SH-SY5Y (cell line): ENCODE results near the gene MROH8.

Source experiments
- GATA2 ChIP-seq: IDR thresholded peaks from 2 replicates; pipeline ENCODE4 v1.6.1; 2011; ENCODE audit warnings: mild to moderate bottlenecking, low read depth, low read length
- GATA3 ChIP-seq: IDR thresholded peaks from 2 replicates; pipeline ENCODE4 v1.6.1; 2011; ENCODE audit warnings: low read depth, mild to moderate bottlenecking, low read length, moderate library complexity

Gene MROH8

GRCh38 chr20:37179683-37180524 lies 556 bp upstream of the MROH8 start:
- no peak for TF ChIP-seq GATA2
- no peak for TF ChIP-seq GATA3

GRCh38 chr20:37172836-37173235 lies 6.5 kb downstream of the MROH8 start:
- TF ChIP-seq GATA2: no peak
- TF ChIP-seq GATA3: no peak

- no peak for TF ChIP-seq GATA3
- TF ChIP-seq GATA2: no peak
Measured at GRCh38 chr20:37166867-37167266, 12.5 kb downstream of the MROH8 start.

- TF ChIP-seq GATA2 (no peak), GATA3 (no peak)
Measured at GRCh38 chr20:37165031-37165430, 14.3 kb downstream of the MROH8 start.

DNA sequence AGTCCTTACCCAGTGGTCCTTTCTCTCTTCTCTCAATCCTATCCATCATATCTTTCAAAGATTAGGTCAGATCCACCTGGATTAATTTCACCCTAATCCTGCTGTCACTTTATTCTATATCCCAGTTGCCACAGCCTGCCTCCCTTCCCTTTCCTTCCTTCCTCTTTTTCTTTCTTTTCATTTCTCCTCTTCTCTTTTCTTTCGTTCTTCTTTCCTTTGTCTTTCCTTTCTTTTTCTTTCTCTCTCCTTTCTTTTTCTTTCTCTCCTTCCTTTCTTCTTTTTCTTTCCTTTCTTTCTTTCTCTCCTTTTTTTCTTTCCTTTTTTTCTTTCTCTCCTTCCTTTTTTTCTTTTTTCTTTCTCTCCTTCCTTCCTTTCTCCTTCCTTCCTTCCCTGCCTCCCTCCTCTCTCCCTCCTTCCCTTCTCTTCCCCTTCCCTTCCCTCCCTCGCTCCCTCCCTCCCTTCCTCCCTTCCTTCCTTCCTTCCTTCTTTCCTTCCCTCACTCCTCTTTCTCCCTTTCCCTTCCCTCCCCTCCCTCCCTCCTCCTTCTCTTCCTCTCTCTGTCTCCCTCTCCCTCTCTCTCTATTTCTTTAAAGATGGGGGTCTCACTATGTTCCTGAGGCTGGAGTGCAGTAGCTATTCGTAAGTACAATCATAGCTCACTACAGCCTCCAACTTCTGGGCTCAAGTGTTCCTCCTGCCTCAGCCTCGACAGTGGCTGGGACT lies 15.4 kb downstream of the MROH8 start:
- TF ChIP-seq GATA2 (no peak), GATA3 (no peak)

- no peak for TF ChIP-seq GATA2
- no peak for TF ChIP-seq GATA3
Measured at GRCh38 chr20:37162646-37163045, 16.7 kb downstream of the MROH8 start.

- no peak for TF ChIP-seq GATA3
- TF ChIP-seq GATA2: no peak
Measured at GRCh38 chr20:37161830-37162549, 17.4 kb downstream of the MROH8 start.

DNA sequence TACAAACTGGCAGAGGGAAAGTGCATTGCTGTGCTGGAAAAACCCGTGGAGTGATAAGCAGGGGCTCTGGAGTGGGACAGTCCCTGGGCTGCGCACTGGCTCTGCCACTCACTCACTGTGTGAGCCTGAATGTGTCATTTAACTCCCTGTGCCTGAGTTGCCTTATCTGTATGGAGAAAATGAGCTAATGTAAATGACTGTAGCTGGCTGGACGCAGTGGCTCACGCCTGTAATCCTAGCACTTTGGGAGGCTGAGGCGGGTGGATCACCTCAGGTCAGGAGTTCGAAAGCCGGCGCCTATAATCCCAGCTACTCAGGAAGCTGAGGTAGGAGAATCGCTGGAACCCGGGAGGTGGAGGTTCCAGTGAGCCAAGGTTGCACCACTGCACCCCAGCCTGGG lies 18.7 kb downstream of the MROH8 start:
- TF ChIP-seq GATA2 (no peak), GATA3 (no peak)

DNA sequence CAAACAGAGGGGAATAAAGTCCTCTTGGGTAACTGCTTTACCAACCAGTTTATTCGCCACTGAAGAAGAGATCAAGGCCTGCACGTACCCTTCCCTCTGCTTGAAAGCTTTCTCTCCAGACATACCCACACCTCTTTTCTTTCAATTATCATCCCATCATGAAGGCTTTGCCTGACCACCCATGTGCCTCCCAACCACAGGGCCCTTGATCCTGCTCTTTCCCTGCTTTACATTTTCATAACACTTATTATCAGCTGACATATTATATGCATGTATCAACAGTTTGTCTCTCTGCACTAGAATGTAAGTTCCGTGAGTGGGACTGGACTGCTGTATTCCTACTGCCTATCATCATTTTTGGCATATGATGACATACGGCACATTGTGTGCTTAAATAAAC lies 21.1 kb downstream of the MROH8 start:
- TF ChIP-seq GATA3: no peak
- no peak for TF ChIP-seq GATA2

DNA sequence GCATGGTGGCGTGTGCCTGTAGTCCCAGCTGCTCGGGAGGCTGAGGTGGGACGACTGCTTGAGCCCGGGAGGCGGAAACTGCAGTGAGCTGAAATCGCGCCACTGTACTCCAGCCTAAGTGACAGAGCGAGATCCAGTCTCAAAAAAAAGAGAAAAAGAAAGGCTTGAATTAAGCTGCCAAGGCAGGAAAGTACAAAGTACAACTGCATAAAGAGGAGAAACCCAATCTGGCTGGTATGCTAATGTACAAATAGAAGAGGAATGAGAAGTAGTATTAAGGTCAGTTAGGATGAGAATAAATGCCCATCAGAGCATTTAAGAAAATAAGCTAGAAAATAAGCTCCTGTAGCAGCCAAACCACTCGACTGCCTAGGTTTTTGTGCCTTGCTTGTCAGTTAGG lies 23.4 kb downstream of the MROH8 start:
- TF ChIP-seq GATA3 (no peak), GATA2 (no peak)

- TF ChIP-seq GATA3 (no peak), GATA2 (no peak)
Measured at GRCh38 chr20:37154684-37155298, 24.6 kb downstream of the MROH8 start.

DNA sequence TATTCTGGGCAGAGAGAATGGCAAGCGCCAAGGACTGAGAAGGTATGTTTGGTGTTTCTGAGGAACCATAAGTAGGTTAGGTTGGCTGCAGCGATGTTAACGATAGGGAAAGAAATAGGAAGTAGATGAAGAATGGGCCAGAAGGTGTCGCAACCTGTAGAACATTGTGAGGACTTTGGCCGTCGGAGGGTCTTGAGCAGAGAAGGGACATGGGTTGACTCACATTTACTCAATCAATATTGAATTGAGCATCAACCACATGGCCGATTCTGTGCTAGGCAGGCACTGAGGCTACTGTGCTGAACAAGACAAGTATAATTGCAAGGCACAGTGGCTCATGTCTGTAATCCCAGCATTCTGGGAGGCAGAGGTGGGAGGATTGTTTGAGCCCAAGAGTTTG lies 27.1 kb downstream of the MROH8 start:
- TF ChIP-seq GATA2: no peak
- TF ChIP-seq GATA3: no peak

GRCh38 chr20:37151529-37151928 lies 27.8 kb downstream of the MROH8 start:
- no peak for TF ChIP-seq GATA2
- TF ChIP-seq GATA3: no peak

GRCh38 chr20:37147250-37147649 lies 32.1 kb downstream of the MROH8 start:
- TF ChIP-seq GATA2 (no peak), GATA3 (no peak)

DNA sequence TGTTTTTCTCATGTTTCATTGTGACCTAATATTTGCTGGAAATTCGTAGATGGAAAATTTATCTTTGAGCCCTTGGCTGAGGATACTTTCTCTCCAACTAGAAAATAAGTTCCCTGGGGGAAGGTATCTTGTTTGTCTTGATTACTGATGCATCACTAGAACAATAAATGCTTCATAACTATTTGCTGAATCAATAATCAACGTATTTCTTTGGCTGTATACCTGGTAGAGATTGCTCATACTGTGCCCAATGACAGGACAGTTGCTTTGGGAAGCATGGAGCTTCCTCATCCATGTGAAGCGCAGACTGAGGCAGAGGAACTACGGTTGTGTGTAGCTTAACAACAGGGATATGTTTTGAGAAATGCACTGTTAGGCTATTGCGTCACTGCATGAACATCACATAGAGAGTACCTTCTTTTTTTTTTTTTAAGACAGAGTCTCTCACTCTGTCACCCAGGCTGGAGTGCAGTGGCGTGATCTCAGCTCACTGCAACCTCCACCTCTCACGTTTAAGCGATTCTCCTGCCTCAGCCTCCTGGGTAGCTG lies 34.4 kb downstream of the MROH8 start:
- TF ChIP-seq GATA2: no peak
- TF ChIP-seq GATA3: no peak
